H54 (cell line): Measurements from ENCODE around the gene CCDC12.

Source experiments
- DNase-seq: peaks from one replicate; pipeline ENCODE4 v3.0.0; 2011; ENCODE audit warnings: low spot score, mixed read lengths; ENCODE audit not compliant: insufficient read length
- FAIRE-seq: peaks from 3 replicates; lab custom pipeline; 2011; peaks lifted over from hg19 to GRCh38; lab: Jason Lieb, UNC
- POLR2A ChIP-seq: IDR thresholded peaks from 2 replicates; pipeline ENCODE4 v1.6.1; 2011; ENCODE audit warnings: low read depth, mild to moderate bottlenecking, low read length

The CCDC12 gene

GRCh38 chr3:46934498-46935167 is 41.9 kb downstream of the CCDC12 start:
- DNase-seq (peak; percentile 72), FAIRE-seq (peak; percentile 30)
- no peak for TF ChIP-seq POLR2A

- FAIRE-seq = no peak
- DNase-seq = no peak
- TF ChIP-seq POLR2A = no peak
Measured at GRCh38 chr3:46934072-46934471, 42.5 kb downstream of the CCDC12 start.

- no peak for TF ChIP-seq POLR2A
- no peak for DNase-seq
- no peak for FAIRE-seq
Measured at GRCh38 chr3:46933261-46933660, 43.3 kb downstream of the CCDC12 start.

GRCh38 chr3:46932455-46933225 is 43.9 kb downstream of the CCDC12 start:
- TF ChIP-seq POLR2A = no peak
- DNase-seq (no peak), FAIRE-seq (no peak)

- no peak for DNase-seq
- FAIRE-seq = no peak
Measured at GRCh38 chr3:46931631-46932331, 44.8 kb downstream of the CCDC12 start.

GRCh38 chr3:46930945-46931403 is 45.6 kb downstream of the CCDC12 start:
- DNase-seq = no peak
- no peak for TF ChIP-seq POLR2A
- FAIRE-seq = no peak

More at GRCh38 chr3:46931631-46932331, 44.8 kb downstream of the CCDC12 start:
- no peak for TF ChIP-seq POLR2A

GRCh38 chr3:46930166-46930944 is 46.2 kb downstream of the CCDC12 start:
- DNase-seq (no peak), FAIRE-seq (no peak)
- no peak for TF ChIP-seq POLR2A

GRCh38 chr3:46929324-46929723 is 47.2 kb downstream of the CCDC12 start:
- FAIRE-seq (no peak), DNase-seq (no peak)

GRCh38 chr3:46928282-46928681 is 48.3 kb downstream of the CCDC12 start:
- no peak for DNase-seq
- no peak for TF ChIP-seq POLR2A
- FAIRE-seq = no peak

More at GRCh38 chr3:46929324-46929723, 47.2 kb downstream of the CCDC12 start:
- TF ChIP-seq POLR2A = no peak

- DNase-seq (no peak), FAIRE-seq (no peak)
- no peak for TF ChIP-seq POLR2A
Measured at GRCh38 chr3:46927718-46928073, 48.8 kb downstream of the CCDC12 start.

- no peak for DNase-seq
- FAIRE-seq = no peak
- no peak for TF ChIP-seq POLR2A
Measured at GRCh38 chr3:46926871-46927717, 49.5 kb downstream of the CCDC12 start.

- no peak for DNase-seq
- no peak for FAIRE-seq
- no peak for TF ChIP-seq POLR2A
Measured at GRCh38 chr3:46926447-46926846, 50.1 kb downstream of the CCDC12 start.

GRCh38 chr3:46926039-46926438 is 50.5 kb downstream of the CCDC12 start:
- FAIRE-seq (no peak), DNase-seq (no peak)

More at GRCh38 chr3:46926039-46926438, 50.5 kb downstream of the CCDC12 start:
- no peak for TF ChIP-seq POLR2A
